Suprapubic skin (tissue), 4 donors: ENCODE data around the gene ADGRD1.

Experiments
- CTCF ChIP-seq, 2 donors: fragments of 200-600 bp in 1 of 2; fragments of 450-650 bp in 1 of 2; sonication (generic) in 1 of 2; IDR thresholded peaks; one replicate each; pipeline ENCODE4 v1.5.1; 2016 to 2019; ENCODE audit warnings: antibody characterized with exemption in 2 of 2, mild to moderate bottlenecking in 1 of 2, moderate library complexity in 1 of 2
- POLR2A ChIP-seq, 2 donors: fragments of 450-650 bp; IDR thresholded peaks; one replicate each; pipeline ENCODE4 v1.6.1; 2017; ENCODE audit warnings: antibody characterized with exemption in 2 of 2, mild to moderate bottlenecking in 2 of 2, moderate library complexity in 2 of 2
- POLR2AphosphoS5 ChIP-seq, 3 donors: sonication (generic); formaldehyde crosslinking; IDR thresholded peaks; one replicate each; pipeline ENCODE4 v1.6.1; 2017; ENCODE audit warnings: antibody characterized with exemption in 3 of 3

DNA sequence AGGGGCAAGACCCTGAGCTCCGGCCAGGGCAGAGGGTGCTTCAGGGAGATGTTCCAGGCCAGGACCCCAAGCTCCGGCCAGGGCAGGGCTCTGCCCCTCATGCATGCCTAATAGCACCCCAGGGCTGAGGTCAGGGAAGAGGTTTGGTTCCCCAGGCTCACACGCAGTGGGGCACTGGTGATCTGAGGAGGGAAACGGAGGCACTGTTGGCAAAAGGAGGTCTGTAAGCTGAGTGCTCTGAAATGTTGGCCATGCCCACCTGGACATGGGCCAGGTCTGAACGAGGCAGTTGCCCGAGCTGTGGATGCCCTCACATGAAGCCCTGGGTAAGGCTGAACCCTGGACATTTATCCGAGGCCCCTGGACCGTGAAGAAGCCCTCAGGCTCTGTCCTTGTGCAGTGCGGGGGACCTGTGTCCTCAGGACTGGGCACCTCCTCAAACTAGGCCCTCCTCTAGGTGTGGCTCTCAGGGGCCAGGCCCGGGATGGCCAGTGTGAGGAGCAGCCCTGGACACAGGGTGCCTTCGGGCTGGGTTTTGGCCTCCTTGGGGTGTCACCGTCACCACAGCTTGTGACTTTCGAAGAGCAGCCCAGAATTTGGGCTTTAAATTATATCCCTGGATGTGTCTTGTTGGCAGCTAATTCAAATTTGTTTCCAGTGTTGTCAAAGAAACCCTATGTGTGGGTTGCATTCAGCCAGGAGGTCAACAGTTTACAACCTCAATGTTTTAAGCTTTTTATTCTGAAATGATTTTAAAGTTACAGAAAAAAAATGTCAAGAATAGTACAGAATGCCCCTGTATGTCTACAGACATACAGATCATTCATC lies 66.8 kb downstream of the ADGRD1 start:
- TF ChIP-seq CTCF (IDR thresholded peaks at IDR 0.05) = no peak
- no peak for TF ChIP-seq POLR2A (IDR thresholded peaks at IDR 0.05)
- TF ChIP-seq POLR2AphosphoS5 (IDR thresholded peaks at IDR 0.05) = no peak
